Measurements from ENCODE around the gene CKAP4.
"Not testable (repeated sequence)": the region's sequence is repeated elsewhere in the genome, so short reads cannot be mapped to it uniquely, and the experiment has no call there.

The CKAP4 gene, protein sequence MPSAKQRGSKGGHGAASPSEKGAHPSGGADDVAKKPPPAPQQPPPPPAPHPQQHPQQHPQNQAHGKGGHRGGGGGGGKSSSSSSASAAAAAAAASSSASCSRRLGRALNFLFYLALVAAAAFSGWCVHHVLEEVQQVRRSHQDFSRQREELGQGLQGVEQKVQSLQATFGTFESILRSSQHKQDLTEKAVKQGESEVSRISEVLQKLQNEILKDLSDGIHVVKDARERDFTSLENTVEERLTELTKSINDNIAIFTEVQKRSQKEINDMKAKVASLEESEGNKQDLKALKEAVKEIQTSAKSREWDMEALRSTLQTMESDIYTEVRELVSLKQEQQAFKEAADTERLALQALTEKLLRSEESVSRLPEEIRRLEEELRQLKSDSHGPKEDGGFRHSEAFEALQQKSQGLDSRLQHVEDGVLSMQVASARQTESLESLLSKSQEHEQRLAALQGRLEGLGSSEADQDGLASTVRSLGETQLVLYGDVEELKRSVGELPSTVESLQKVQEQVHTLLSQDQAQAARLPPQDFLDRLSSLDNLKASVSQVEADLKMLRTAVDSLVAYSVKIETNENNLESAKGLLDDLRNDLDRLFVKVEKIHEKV

DNA sequence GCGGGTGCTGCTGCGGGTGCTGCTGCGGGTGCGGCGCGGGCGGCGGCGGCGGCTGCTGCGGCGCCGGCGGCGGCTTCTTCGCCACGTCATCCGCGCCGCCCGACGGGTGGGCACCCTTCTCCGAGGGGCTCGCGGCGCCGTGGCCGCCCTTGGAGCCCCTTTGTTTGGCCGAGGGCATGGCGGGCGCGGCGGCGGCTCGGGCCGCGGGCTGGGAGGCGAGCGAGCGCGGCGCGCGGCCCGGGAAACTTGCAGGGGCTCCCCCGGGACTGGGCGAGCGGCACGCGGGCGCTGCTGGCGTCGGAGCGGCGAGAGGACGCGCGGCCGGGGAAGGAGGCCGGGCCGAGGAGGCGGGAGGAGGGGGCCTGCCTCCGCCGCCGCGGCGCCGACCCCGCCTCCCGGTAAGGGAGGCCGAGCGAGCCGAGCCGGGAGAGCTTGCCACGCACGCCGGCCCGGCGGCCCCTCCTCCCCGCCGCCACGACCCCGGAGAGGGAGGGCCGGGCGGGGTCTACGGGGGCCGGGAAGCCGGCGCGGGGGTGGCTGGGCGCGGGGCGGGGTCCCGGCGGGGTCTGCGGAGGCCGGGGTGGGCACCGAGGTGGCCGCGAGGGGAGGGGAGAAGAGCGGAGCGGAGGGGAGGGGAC is at the start of gene CKAP4:
Gene CKAP4 (minus strand): TSS at position 347 of the 638 bp plus-strand sequence. CDS start 169 bp downstream, at position 178.
- peak; percentile 21 for DNase-seq (ENCODE audit: low read depth)

DNA sequence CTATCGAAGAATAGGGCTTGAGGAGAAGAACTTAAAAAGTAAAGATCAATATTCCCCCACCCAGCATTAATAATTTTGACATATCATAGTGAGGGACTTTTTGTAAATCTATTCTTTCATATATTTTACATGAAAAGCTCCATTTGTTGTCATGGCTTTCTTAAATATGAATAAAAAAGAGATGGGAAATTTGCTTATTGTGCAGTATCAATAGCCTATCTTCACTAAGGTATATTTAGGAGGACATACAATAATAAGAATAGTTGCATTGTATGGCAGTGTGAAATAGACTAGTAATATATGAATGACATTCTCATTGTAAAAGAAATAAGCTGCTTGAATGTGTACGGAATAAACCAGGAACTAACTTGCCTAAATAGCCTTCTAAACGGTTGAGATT is 49.3 kb upstream of the CKAP4 start:
- DNase-seq (ENCODE audit: low read depth), result no peak

DNA sequence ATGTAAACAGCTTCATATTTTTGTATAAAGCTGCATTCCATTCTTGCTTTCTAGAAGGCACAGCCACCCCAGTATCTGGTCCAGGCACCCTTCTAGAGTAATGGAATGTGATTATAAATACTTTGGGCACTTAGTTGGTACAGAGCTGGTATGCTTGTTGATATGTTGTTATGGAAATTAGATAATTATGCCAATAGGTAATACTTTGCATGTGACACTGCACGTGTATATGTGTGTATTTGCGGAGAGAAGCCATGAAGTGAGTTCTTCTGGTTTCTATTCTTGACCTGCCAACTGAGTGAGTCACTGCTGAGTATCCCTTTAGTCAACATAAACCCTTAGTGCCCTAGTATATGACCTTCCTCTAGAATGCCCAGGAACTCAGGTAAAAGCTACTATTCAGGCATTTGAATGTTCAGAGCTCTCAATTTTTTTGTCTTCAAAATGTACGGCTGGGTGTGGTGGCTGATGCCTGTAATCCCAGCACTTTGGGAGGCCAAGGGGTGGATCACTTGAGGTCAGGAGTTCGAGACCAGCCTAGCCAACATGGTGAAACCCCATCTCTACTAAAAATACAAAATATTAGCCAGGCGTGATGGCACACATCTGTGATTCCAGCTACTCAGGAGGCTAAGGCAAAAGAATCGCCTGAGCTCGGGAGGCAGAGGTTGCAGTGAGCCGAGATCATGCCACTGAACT is 48.5 kb upstream of the CKAP4 start:
- no peak for DNase-seq (ENCODE audit: low read depth)

DNA sequence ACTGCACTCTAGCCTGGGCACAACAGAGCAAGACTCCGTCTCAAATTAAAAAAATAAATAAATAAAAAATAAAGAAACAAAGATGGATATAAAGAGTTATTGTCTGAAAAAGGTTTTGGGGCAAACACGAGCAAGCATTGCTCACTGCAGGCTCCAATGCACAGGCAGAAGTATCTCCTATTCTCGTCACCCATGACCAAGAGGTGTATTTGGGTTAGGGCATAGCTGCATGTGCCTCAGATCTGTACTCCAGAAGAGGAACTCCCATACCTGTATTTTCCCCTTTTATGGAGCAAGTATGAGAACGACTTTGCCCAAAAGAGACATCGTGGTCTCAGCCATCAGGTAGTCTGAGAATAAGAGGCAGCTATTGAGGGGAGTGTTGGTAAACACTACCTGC is 44.5 kb upstream of the CKAP4 start:
- DNase-seq (ENCODE audit: low read depth), result no peak

DNA sequence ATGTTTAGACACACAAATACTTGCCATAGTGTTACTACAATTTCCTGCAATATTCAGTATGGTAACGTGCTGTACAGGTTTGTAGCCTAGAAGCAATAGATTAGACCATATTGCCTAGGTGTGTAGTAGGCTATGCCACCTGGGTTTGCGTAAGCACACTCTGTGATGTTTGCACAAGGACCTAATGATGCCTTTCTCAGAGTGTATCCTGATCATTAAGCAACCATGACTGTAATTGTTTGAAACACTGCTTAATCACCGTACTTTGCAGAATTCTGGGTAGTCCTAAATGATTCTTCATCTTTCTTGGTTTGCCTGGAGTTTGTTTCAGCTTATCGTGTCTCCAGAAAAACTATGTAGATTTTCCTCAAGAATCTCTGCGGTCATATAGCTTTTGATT is 43.5 kb upstream of the CKAP4 start:
- no peak for DNase-seq (ENCODE audit: low read depth)

DNA sequence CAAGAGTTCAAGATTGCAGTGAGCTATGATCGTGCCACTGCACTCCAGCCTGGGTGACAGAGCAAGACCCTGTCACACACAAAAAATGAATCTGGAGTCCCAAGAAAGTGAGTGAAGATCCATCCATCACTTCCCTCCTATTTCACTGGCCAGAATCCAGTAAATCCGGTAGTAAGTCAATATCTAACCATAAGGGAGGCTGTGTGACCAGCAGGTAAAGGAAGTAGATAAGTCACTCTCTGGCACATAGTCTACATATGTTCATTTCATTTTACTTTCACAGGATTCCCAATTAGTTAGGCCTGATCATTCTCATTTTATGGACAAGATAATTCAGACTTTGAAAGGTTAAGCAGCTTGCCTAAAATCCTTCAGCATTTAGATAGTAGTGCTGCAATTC is 42.8 kb upstream of the CKAP4 start:
- no peak for DNase-seq (ENCODE audit: low read depth)

DNA sequence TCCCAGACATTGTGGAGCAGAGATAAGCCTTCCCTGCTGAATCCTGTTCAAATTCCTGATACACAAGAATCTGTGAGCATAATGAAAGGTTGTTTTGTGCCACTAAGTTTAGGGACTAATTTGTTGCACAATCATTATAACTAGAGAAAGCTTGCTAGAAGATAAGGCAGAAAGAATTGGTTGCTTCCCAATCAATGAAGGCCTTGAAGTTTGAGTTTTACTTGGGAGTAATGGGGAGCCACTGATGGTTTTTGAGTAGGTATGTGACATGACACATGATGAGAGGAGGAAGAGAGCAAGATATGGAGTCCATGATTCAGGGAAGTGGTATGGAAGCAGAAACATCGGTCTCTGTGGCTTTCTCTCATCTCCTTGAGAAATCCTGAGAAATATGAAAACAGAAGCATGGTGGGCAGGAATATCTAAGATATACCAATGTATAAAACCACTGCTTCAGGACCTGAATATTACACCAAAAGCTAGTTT is 41.4 kb upstream of the CKAP4 start:
- no peak for DNase-seq (ENCODE audit: low read depth)

DNA sequence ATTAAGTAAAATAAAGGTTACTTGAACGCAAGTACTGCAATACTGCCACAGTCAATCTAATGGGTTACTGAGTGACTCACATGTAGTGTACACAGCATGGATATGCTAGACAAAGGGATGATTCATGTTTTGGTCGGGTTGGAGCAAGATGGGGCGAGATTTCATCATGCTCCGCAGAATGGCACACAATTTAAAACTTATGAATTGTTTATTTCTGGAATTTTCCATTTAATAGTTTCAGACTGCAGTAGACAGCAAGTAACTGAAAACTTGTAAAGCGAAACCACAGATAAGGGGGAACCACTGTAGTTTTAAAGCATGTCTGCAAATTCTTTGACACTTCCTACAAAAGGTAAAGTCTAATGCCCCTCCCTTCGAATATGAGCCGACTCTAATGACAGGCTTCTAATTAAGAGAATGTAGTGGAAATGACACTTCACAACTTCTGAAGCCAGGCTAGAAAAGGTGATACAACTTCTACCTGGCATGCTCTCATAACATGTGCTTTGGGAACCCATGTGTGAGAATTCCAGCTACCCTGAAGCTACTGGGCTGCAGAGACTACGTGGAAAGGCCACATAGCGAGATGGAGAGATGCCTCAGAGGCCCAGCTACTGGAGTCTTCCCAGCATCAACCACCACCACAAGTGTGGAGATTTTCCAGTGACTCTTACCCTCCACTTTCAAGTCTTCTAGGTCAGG is 40.8 kb upstream of the CKAP4 start:
- no peak for DNase-seq (ENCODE audit: low read depth)

DNA sequence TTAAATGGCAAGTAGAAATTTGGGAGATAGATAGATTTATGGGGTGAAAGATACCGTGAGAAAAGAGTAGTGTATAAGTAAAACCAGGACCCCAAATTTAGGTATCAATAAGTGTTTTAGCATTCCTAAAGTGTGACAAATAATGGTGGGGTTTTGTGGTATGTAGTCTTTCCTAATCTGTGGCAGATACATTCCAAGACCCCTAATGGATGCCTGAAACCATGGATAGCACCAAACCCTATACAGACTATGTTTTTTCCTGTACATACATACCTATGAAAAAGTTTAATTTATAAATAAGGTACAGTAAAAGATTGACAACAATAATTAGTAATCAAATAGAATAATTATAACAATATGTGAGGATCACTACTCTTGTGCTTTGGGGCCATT is 40.3 kb upstream of the CKAP4 start:
- no peak for DNase-seq (ENCODE audit: low read depth)

DNA sequence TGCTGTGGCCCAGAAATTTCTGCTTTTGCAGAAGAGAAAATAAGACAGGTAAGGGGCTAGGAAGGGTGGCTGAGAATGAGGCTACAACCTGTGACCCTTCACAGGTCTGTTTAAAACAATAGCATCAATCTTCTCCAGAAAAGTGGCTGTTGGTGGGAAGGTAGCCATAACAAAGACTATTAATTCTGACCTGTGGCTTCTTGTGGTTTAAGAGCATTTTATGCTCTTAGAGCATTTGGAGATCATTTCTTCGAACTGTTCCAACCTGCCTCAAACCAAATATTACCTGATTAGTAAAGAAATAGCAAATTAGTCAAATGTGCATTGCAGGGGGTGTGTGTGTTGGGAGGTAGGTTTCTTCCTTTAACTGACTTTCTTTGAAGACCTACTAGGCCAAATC is 39.5 kb upstream of the CKAP4 start:
- no peak for DNase-seq (ENCODE audit: low read depth)

DNA sequence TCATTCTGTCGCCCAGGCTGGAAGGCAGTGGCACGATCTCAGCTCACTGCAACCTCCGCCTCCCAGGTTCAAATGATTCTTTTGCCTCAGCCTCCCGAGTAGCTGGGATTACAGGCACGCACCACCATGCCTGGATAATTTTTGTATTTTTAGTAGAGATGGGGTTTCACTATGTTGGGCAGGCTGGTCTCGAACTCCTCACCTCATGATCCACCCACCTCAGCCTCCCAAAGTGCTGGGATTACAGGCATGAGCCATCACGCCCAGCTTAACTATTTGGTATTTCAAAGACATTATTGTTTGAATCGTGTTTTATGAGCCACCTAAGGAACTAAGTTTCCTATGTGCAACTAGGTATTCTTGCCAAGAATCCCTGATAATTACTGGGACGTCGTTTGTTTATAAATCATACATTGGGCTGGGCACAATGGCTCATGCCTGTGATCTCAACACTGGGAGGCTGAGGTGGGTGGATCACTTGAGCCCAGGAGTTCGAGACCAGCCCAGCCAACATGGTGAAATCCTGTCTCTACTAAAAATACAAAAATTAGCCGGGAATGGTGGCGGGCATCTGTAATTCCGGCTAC is 38.8 kb upstream of the CKAP4 start:
- not testable (repeated sequence) for DNase-seq (ENCODE audit: low read depth)

DNA sequence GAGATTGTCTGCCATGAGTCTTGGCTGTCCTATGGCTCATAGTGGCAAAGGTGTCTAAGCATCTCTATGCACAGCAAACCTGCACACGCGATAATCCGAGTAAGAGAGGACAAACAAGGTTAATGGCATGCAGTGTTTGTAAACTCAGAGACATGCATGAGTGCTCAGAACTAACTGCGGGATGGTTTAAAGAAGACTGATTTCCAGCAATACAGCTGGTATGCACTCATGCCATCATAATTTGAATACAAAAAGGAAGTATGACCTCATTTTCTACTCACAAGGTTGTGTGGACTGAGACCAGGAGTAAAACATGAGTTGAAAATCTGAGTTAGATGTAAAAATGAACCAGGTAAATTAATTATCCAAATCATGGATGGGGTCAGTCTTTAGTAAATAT is 38.2 kb upstream of the CKAP4 start:
- no peak for DNase-seq (ENCODE audit: low read depth)

DNA sequence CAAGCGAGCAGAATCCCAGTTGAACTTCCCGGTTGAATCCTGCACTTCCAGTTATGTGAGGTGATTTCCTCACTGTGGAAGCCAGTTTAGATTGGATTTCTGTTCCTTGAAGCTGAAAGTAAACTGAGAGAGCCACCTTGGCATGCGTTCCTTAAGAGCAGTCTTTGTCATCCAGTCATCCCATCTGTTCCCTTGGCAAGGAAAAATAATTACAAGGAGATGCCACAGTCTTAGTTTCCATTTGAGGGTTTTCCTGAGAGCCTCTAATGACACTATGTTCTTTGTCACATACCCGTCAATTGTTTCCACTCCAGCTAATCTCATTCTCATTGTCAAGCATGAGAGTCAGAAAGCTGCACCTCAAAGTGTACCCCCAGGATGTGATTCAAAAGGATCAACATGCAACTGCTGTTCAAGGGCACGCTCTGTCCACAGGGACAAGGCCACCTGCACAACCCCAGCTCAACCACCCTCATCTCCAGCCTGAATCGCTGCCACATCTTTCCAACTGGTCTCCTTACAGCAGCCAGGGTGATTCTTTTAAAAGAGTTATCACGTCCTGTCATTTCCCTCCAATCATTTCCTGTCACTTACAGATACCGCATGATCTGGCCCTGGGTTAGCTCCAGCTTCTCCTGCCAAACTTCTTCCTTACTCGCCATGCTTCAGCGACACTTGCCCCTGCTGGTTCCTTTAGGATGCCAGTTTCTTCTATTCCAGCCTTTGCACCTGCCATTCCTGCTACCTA is 36.7 kb upstream of the CKAP4 start:
- DNase-seq (ENCODE audit: low read depth), result no peak

DNA sequence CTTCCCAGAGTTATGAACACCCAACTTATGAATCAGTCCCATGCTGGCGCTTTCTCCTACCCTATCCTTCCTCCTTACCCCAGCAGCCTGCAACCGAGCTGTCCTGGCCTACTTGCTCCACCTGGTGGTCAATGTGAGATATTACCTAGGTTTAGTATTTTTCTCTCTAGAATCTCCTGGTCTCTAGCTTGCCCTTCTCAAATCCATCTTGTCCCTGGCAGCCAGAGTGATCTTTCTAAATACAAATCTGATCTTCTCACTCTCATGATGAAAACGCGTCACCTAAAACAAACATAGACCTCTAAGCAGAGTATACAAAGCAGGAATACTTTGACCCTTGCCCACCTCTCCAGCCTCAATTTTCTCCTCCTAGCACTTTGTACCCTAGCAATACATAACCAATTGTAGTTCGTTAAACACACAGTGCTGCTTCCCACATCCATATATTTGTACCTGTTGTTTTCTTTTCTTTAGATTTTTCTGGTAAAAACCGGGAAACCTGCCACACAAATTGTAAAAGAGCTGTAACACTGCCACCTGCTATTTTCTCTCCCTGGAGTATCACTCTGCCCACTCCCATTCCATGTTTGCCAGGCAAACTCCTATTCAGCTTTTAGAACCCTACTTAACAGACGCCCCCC is 34.8 kb upstream of the CKAP4 start:
- peak; percentile 19 for DNase-seq (ENCODE audit: low read depth)

DNA sequence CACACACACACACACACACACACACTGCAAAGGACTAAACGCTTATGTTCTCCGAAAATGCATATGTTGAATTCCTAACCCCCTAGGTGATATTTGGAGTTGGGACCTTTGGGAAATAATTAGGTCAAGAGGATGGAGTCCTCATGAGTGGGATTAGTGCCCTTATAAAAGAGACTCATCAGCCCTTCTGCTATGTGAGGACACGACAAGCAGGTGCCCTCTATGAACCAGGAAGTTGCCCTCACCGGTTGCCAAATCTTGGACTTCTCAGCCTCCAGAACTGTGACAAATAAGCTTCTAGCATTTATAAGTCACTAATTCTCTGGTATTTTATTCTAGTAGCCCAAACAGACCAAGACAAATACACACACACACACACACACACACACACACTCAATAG is 34.0 kb upstream of the CKAP4 start:
- no peak for DNase-seq (ENCODE audit: low read depth)

DNA sequence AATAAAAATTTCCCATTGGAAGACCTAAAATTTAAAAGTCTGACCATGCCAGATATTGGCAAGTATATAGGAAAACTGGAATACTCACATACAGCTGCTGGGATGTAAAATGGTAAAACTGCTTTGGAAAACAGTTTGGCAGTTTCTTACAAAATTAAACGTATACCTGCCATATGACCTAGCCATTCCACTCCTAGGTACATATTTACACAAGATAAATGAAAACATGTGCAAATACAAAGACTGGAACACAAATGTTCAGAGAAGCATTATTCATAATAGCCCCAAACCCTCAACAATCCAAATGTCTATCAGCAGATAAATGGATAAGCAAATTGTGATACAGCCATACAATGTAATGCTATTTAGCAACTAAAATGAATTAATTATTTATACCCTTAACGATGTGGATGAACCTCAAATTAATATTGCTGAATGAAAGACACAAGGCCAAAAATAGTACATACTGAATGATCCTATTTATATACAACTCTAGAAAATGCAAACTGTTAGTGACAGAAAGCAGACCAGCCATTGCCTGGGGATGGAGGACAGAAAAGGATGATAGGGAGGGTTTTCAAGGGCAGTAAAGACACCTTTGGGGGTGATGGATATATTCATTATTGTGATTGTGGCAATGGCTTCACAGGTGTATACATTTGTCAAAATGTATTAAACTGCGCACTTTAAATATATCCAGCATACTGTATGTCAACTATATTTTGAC is 33.4 kb upstream of the CKAP4 start:
- DNase-seq (ENCODE audit: low read depth), result no peak

DNA sequence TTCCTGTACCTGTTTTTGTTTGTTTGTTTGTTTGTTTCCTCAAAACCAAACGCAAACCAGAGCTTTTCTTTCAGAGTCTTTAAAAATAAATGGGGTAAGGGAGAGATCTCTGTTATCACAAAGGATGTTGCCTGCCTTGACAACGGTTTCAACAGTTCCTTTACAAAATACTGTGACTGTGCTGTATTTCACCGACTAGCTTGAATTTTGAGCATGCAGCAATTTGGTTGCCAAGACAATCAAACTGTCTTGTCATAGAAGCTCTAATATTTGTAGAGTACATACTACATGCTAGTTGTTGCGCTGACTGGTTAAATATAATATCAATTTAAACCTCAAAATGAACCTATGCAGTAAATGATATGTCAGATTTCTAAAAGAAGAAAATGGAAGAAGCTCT is 32.3 kb upstream of the CKAP4 start:
- DNase-seq (ENCODE audit: low read depth), result no peak

DNA sequence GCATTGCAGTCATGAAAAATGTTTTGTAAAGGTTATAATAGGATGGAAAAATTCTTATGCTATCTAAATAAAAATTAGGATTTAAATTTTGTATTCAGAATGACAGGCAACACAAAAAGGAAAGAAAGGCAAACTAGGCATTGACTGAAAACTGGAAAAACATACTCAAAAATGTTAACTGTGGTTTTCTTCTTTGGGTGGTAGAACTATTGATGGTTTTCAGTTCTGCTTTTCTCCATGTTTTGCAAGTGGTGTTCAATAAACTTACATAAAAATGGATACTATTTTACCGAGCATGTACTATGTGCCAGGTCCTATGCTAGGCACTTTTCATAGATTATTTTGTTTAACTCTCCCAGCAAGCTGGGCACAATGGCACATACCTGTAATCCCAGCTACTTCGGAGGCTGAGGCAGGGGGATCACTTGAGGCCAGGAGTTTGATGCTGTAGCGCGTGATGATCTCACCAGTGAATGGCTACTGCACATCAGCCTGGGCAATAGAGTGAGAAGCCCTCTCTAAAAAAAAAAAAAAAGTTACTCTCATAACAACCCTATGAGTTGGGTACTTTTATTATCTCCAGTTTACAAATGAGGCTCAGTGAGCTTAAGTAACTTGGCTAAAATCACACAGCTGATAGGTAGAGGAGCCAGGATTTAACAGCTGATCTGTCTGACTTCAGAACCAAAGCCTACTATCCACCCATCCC is 28.4 kb upstream of the CKAP4 start:
- DNase-seq (ENCODE audit: low read depth), result no peak

DNA sequence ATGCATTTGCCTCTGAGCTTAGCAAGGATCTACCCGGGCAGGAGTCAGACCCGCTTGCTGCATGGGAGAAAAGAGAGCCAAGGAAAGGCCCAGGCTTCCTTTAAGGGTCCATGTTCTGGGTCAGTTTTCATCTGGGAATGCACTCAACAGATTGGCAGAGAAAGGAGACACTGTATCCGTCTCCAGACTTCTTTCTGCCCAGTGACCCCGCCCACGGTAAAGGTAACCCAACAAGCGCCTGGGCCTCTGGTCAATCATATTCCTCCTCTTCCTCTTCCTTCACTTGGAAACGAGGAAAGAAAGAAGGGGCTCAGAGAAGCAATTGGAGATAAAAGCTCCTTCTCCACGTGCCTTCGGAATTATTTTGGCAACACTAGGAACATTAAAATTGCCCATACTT is 27.6 kb upstream of the CKAP4 start:
- DNase-seq (ENCODE audit: low read depth), result no peak
